GM12878 (cell line): ENCODE results near the gene CD3G.

Experiments used
- BACH1 ChIP-seq: fragments of 450-650 bp; IDR thresholded peaks from 2 replicates; pipeline ENCODE4 v1.6.1; 2017; ENCODE audit warnings: mild to moderate bottlenecking, borderline replicate concordance
- EGR1 ChIP-seq, 2 experiments: IDR thresholded peaks; 1 replicate in 1 of 2; 2 replicates in 1 of 2; pipeline ENCODE4 v1.6.1; 2011 to 2012; ENCODE audit warnings: low read depth in 2 of 2, low read length in 2 of 2, borderline replicate concordance in 1 of 2, mild to moderate bottlenecking in 1 of 2, moderate library complexity in 1 of 2
- EP300 ChIP-seq, 2 experiments: fragments of 150-350 bp in 1 of 2; IDR thresholded peaks; 2 replicates each; pipeline ENCODE4 v1.6.1; 2011 to 2012; ENCODE audit warnings: low read depth in 2 of 2, low read length in 2 of 2, borderline replicate concordance in 1 of 2, improper control_type of control experiment in 1 of 2, inconsistent platforms in 1 of 2; ENCODE audit not compliant: control insufficient read depth in 1 of 2
- FOS ChIP-seq: IDR thresholded peaks from 3 replicates; pipeline ENCODE4 v1.6.1; 2011; ENCODE audit warnings: borderline replicate concordance; ENCODE audit not compliant: insufficient read length; ENCODE audit errors: extremely low read depth
- FOXM1 ChIP-seq: IDR thresholded peaks from 2 replicates; pipeline ENCODE4 v1.6.1; 2012; ENCODE audit warnings: low read depth, mild to moderate bottlenecking, inconsistent platforms, low read length, moderate library complexity
- POLR2AphosphoS5 ChIP-seq: IDR thresholded peaks from 2 replicates; pipeline ENCODE4 v1.6.1; 2011; ENCODE audit warnings: mild to moderate bottlenecking, low read length, inconsistent platforms
- POU2F2 ChIP-seq: IDR thresholded peaks from 3 replicates; pipeline ENCODE4 v1.6.1; 2011; ENCODE audit warnings: low read depth, mild to moderate bottlenecking, low read length, borderline replicate concordance

GRCh38 chr11:118341815-118342489 lies 2.2 kb upstream of the CD3G start:
- TF ChIP-seq EGR1 (IDR thresholded peaks at IDR 0.05; ENCODE audit: borderline replicate concordance in 1 of 2, low read depth in 2 of 2, low read length in 2 of 2) (no peak), POLR2AphosphoS5 (no peak), EP300 (IDR thresholded peaks at IDR 0.05; ENCODE audit: borderline replicate concordance in 1 of 2, control insufficient read depth in 1 of 2, low read depth in 2 of 2, low read length in 2 of 2) (no peak), FOXM1 (no peak), FOS (no peak), BACH1 (no peak), POU2F2 (no peak)
